HepG2 (cell line): ENCODE data around the gene IRS2.

Source experiments
- CREB1 ChIP-seq, 2 experiments: fragments of 450-650 bp in 1 of 2; IDR thresholded peaks; 2 replicates each; pipeline ENCODE4 v1.6.1; 2016 to 2017; ENCODE audit warnings: control low read depth in 1 of 2, mild to moderate bottlenecking in 1 of 2, missing compliant biosample characterization in 1 of 2, missing genetic modification characterization in 1 of 2
- ETV5 ChIP-seq: IDR thresholded peaks from 2 replicates; pipeline ENCODE4 v1.6.1; 2018; ENCODE audit warnings: missing biosample characterization, missing genetic modification reagents, inconsistent platforms, borderline replicate concordance
- FOXP1 ChIP-seq, 2 experiments: fragments of 450-650 bp in 1 of 2; IDR thresholded peaks; 2 replicates each; pipeline ENCODE4 v1.6.1; 2017 to 2018; ENCODE audit warnings: antibody characterized with exemption in 1 of 2
- HCFC1 ChIP-seq: fragments of 150-350 bp; IDR thresholded peaks from 2 replicates; pipeline ENCODE4 v1.6.1; 2014; ENCODE audit warnings: low read depth, low read length
- NCOA5 ChIP-seq: sonication (generic); formaldehyde crosslinking; IDR thresholded peaks from 2 replicates; pipeline ENCODE4 v1.4.0; 2020; ENCODE audit warnings: missing genetic modification reagents
- RAD21 ChIP-seq: fragments of 450-650 bp; formaldehyde crosslinking; IDR thresholded peaks from 2 replicates; pipeline ENCODE4 v1.5.0; 2020; ENCODE audit warnings: mild to moderate bottlenecking
- SETDB1 ChIP-seq: sonication (generic); formaldehyde crosslinking; IDR thresholded peaks from 2 replicates; pipeline ENCODE4 v1.5.1; 2020; ENCODE audit warnings: missing genetic modification reagents, mild to moderate bottlenecking, borderline replicate concordance
- TP53 ChIP-seq: sonication (generic); formaldehyde crosslinking; conservative IDR thresholded peaks from 2 replicates; pipeline ENCODE4 v1.4.0; 2020; ENCODE audit warnings: missing genetic modification reagents
- ZEB1 ChIP-seq: IDR thresholded peaks from 2 replicates; pipeline ENCODE4 v1.6.1; 2012; ENCODE audit warnings: mild to moderate bottlenecking, low read depth, inconsistent platforms; ENCODE audit not compliant: insufficient replicate concordance
- ZNF784 ChIP-seq: sonication (generic); formaldehyde crosslinking; IDR thresholded peaks from 2 replicates; pipeline ENCODE4 v1.5.1; 2020; ENCODE audit warnings: missing genetic modification reagents, mild to moderate bottlenecking, borderline replicate concordance
- TF ChIP-seq, protein P1 (sequence below): sonication (generic); formaldehyde crosslinking; IDR thresholded peaks from 2 replicates; pipeline ENCODE4 v1.5.0; 2020; ENCODE audit warnings: mild to moderate bottlenecking, missing genetic modification reagents, moderate library complexity

GRCh38 chr13:109704771-109705635, 81.4 kb downstream of the IRS2 start:
- TF ChIP-seq ZNF784 (CRISPR knock-in tag) = no peak
- no peak for TF ChIP-seq RAD21 (CRISPR knock-in tag)
- TF ChIP-seq CREB1 (IDR thresholded peaks at IDR 0.05) = no peak
- TF ChIP-seq CREB1 (CRISPR knock-in tag; IDR thresholded peaks at IDR 0.05) = no peak
- no peak for TF ChIP-seq HCFC1
- no peak for TF ChIP-seq SETDB1 (CRISPR knock-in tag)
- TF ChIP-seq, protein P1, sequence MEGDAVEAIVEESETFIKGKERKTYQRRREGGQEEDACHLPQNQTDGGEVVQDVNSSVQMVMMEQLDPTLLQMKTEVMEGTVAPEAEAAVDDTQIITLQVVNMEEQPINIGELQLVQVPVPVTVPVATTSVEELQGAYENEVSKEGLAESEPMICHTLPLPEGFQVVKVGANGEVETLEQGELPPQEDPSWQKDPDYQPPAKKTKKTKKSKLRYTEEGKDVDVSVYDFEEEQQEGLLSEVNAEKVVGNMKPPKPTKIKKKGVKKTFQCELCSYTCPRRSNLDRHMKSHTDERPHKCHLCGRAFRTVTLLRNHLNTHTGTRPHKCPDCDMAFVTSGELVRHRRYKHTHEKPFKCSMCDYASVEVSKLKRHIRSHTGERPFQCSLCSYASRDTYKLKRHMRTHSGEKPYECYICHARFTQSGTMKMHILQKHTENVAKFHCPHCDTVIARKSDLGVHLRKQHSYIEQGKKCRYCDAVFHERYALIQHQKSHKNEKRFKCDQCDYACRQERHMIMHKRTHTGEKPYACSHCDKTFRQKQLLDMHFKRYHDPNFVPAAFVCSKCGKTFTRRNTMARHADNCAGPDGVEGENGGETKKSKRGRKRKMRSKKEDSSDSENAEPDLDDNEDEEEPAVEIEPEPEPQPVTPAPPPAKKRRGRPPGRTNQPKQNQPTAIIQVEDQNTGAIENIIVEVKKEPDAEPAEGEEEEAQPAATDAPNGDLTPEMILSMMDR (CRISPR knock-in tag) = no peak
- no peak for TF ChIP-seq NCOA5 (CRISPR knock-in tag)
- no peak for TF ChIP-seq TP53
- no peak for TF ChIP-seq FOXP1 (IDR thresholded peaks at IDR 0.05)
- no peak for TF ChIP-seq FOXP1 (CRISPR knock-in tag; IDR thresholded peaks at IDR 0.05)
- TF ChIP-seq ZEB1 = no peak
- no peak for TF ChIP-seq ETV5 (CRISPR knock-in tag)
